Lung (tissue), 12 donors: ENCODE measurements around the gene PARVA. TPM values are rescaled to one million over a fixed set of nuclear protein-coding genes. Genes with fewer than 3 reads are reported as not detected.

Source experiments
- ATAC-seq: fragments of 200-7000 bp; cut with Tn5 transposase; one replicate; pipeline ENCODE4 v1.9.1; 2020; ENCODE audit warnings: moderate number of reproducible peaks; ENCODE audit not compliant: insufficient read depth, low FRiP score
- DNase-seq, 3 donors: peaks; one replicate each; pipeline ENCODE4 v3.0.0-alpha.2; 2013 to 2017
- H3K27ac ChIP-seq, 2 donors: one replicate each; pipeline ENCODE4 v1.5.1; 2013; ENCODE audit warnings: mild to moderate bottlenecking in 2 of 2, moderate library complexity in 2 of 2, control low read depth in 1 of 2, inconsistent platforms in 1 of 2, low read depth in 1 of 2, low read length in 1 of 2
- H3K27me3 ChIP-seq, 3 donors: one replicate each; pipeline ENCODE4 v1.5.1; 2013; ENCODE audit warnings: low read length in 2 of 3; ENCODE audit not compliant: control insufficient read depth in 3 of 3, insufficient read depth in 3 of 3
- H3K36me3 ChIP-seq, 4 donors: one replicate each; pipeline ENCODE4 v1.5.1; 2013; ENCODE audit warnings: low read length in 4 of 4, mild to moderate bottlenecking in 1 of 4, moderate library complexity in 1 of 4; ENCODE audit not compliant: control insufficient read depth in 4 of 4, insufficient read depth in 4 of 4
- H3K4me1 ChIP-seq, 5 donors: one replicate each; pipeline ENCODE4 v1.5.1; 2013; ENCODE audit warnings: low read length in 5 of 5, mild to moderate bottlenecking in 2 of 5, moderate library complexity in 1 of 5; ENCODE audit not compliant: control insufficient read depth in 5 of 5, insufficient read depth in 5 of 5
- H3K4me3 ChIP-seq: one replicate; pipeline ENCODE4 v1.5.1; 2013; ENCODE audit warnings: mild to moderate bottlenecking, control low read depth, moderate library complexity
- H3K9ac ChIP-seq, 2 donors: one replicate each; pipeline ENCODE4 v1.5.1; 2013; ENCODE audit warnings: low read length in 2 of 2, control low read depth in 1 of 2; ENCODE audit not compliant: insufficient read depth in 1 of 2
- H3K9me3 ChIP-seq, 4 donors: one replicate each; pipeline ENCODE4 v1.5.1; 2013; ENCODE audit warnings: low read length in 3 of 4, mild to moderate bottlenecking in 1 of 4, moderate library complexity in 1 of 4; ENCODE audit not compliant: control insufficient read depth in 4 of 4, insufficient read depth in 3 of 4
- WGBS, 2 donors: extraction: QIAGEN DNeasy Blood & Tissue Kit; methylation state at CpG; one replicate each; pipeline ENCODE4 v1.1.7; 2013; 5-methylcytosine and 5-hydroxymethylcytosine counted together
- polyA plus RNA-seq, 2 donors: library from polyadenylated mRNA; stranded (reverse); fragments of 200-250 nt; gene quantifications; one replicate each; pipeline ENCODE4 v1.2.1, GENCODE V29; 2013
- total RNA-seq, 2 donors: library from RNA; depleted of rRNA in 1 of 2; stranded (reverse); fragments of >200 nt in 1 of 2; gene quantifications; one replicate each; pipeline ENCODE4 v1.2.1, GENCODE V29; 2014 to 2021
- TF ChIP-seq, protein P1 (sequence below): IDR thresholded peaks from 2 replicates; pipeline ENCODE4 v1.5.1; 2012; ENCODE audit warnings: mild to moderate bottlenecking; ENCODE audit errors: control extremely low read depth, extremely low read depth
- donor health status: control.
- donor health status: control.
- donor health status: Bipolar disorder and iron deficiency.
- donor health status: healthy.
- donor health status: DM: yes; HTN: yes; CAD: no.

Gene PARVA
- total and polyA plus RNA-seq, 4 donors: 19.9 to 71.6 (median 36.2) TPM

- H3K4me1 ChIP-seq: peaks cover 0 to 16% (median 4%) of the 10 kb centered on the region in 5 donors
- no peak for DNase-seq
- no peak overlapping the region for H3K4me3 ChIP-seq
- no peaks in the 10 kb centered on the region for H3K36me3 ChIP-seq
- WGBS, 2 donors: 94 to 99% methylated on average over 8 of the region's 8 CpGs
- H3K27me3 ChIP-seq: no peaks in the 10 kb centered on the region
- H3K9ac ChIP-seq: no peak overlapping the region
- H3K9me3 ChIP-seq: no peaks in the 10 kb centered on the region
- no peak for ATAC-seq
- TF ChIP-seq, protein P1, sequence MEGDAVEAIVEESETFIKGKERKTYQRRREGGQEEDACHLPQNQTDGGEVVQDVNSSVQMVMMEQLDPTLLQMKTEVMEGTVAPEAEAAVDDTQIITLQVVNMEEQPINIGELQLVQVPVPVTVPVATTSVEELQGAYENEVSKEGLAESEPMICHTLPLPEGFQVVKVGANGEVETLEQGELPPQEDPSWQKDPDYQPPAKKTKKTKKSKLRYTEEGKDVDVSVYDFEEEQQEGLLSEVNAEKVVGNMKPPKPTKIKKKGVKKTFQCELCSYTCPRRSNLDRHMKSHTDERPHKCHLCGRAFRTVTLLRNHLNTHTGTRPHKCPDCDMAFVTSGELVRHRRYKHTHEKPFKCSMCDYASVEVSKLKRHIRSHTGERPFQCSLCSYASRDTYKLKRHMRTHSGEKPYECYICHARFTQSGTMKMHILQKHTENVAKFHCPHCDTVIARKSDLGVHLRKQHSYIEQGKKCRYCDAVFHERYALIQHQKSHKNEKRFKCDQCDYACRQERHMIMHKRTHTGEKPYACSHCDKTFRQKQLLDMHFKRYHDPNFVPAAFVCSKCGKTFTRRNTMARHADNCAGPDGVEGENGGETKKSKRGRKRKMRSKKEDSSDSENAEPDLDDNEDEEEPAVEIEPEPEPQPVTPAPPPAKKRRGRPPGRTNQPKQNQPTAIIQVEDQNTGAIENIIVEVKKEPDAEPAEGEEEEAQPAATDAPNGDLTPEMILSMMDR: no peak
- no peak overlapping the region for H3K27ac ChIP-seq
Observed at GRCh38 chr11:12546122-12546521, 168.8 kb downstream of the PARVA start.

- Histone ChIP-seq H3K9ac (no peak overlapping the region), H3K9me3 (no peaks in the 10 kb centered on the region), H3K4me1 (peaks cover 0 to 13% (median 2%) of the 10 kb centered on the region in 5 donors), H3K4me3 (no peak overlapping the region), H3K27me3 (no peaks in the 10 kb centered on the region), H3K36me3 (no peaks in the 10 kb centered on the region), H3K27ac (no peak overlapping the region)
- 82 to 92% methylated on average over 5 of the region's 5 CpGs for WGBS, 2 donors
- DNase-seq: no peak
- ATAC-seq: no peak
- TF ChIP-seq, protein P1: no peak
Observed at GRCh38 chr11:12546660-12547059, 169.3 kb downstream of the PARVA start.

GRCh38 chr11:12547953-12548650, 170.7 kb downstream of the PARVA start:
- H3K9me3 ChIP-seq: no peaks in the 10 kb centered on the region
- H3K4me3 ChIP-seq: no peak overlapping the region
- no peaks in the 10 kb centered on the region for H3K36me3 ChIP-seq
- 73 to 74% methylated on average over 5 of the region's 5 CpGs for WGBS, 2 donors
- TF ChIP-seq, protein P1: no peak
- peaks cover 0 to 23% (median 4%) of the 10 kb centered on the region in 5 donors for H3K4me1 ChIP-seq
- peak in 1 of 3 donors; percentile 20 for DNase-seq
- no peak overlapping the region for H3K9ac ChIP-seq
- no peak overlapping the region for H3K27ac ChIP-seq
- H3K27me3 ChIP-seq: no peaks in the 10 kb centered on the region
- no peak for ATAC-seq
